ENCODE results near the gene CTNND2.

DNA sequence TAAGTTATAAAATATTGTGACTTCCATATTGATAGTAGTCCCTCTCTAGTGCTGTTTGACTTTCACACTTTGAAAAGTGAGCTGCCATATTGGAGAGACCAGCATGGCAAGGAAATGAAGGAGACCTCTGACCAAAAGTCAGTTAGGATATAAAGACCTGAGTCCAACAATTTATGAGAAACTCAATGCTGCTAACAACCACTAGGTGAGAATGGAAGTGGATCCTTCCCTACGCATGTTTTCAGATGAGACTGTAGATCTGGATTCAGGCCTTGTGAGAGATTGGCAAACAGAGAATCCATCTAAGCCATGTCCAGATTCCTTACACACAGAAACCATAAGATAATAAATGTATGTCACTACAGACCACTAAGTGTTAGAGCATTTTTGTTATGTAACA lies 81.6 kb downstream of the CTNND2 start:
- TF ChIP-seq CTCF (IDR thresholded peaks at IDR 0.05): no peak
- no peak for TF ChIP-seq POLR2A (IDR thresholded peaks at IDR 0.05)
